Hepatocyte (in vitro differentiated cells): Measurements from ENCODE around the gene KLHL24. TPM values are rescaled to one million over a fixed set of nuclear protein-coding genes. Genes with fewer than 3 reads are reported as not detected.
"Not testable (repeated sequence)": the region's sequence is repeated elsewhere in the genome, so short reads cannot be mapped to it uniquely, and the experiment has no call there.

Source experiments
- DNase-seq: peaks from one replicate; pipeline ENCODE4 v3.0.0-alpha.2; 2016; ENCODE audit warnings: low spot score
- H2AFZ ChIP-seq: fragments of 200-600 bp; sonication (generic); 2 replicates; pipeline ENCODE4 v1.6.0; 2016; ENCODE audit warnings: antibody characterized with exemption, mild to moderate bottlenecking
- H3K27ac ChIP-seq: fragments of 200-600 bp; sonication (generic); 2 replicates; pipeline ENCODE4 v1.5.1; 2016; ENCODE audit warnings: mild to moderate bottlenecking
- H3K27me3 ChIP-seq: fragments of 200-600 bp; sonication (generic); 2 replicates; pipeline ENCODE4 v1.6.1; 2016
- H3K36me3 ChIP-seq: fragments of 200-600 bp; sonication (generic); replicated peaks from 2 replicates; pipeline ENCODE4 v1.5.1; 2016; ENCODE audit warnings: low read depth; ENCODE audit not compliant: insufficient read depth
- H3K4me1 ChIP-seq: fragments of 200-600 bp; sonication (generic); 2 replicates; pipeline ENCODE4 v1.5.1; 2016; ENCODE audit warnings: mild to moderate bottlenecking, moderate library complexity; ENCODE audit not compliant: insufficient read depth
- H3K4me2 ChIP-seq: fragments of 200-600 bp; sonication (generic); 2 replicates; pipeline ENCODE4 v1.6.0; 2016
- H3K4me3 ChIP-seq: fragments of 200-600 bp; sonication (generic); 2 replicates; pipeline ENCODE4 v1.5.1; 2016; ENCODE audit warnings: mild to moderate bottlenecking
- H3K79me2 ChIP-seq: fragments of 200-600 bp; sonication (generic); 2 replicates; pipeline ENCODE4 v1.6.0; 2017; ENCODE audit warnings: mild to moderate bottlenecking
- H3K9me2 ChIP-seq: fragments of 200-600 bp; sonication (generic); replicated peaks from 2 replicates; pipeline ENCODE4 v1.6.0; 2017; ENCODE audit warnings: mild to moderate bottlenecking; ENCODE audit not compliant: insufficient read depth
- H3K9me3 ChIP-seq: fragments of 200-600 bp; sonication (generic); 2 replicates; pipeline ENCODE4 v1.5.1; 2016; ENCODE audit warnings: low read depth, mild to moderate bottlenecking
- H4K20me1 ChIP-seq: fragments of 200-600 bp; sonication (generic); 2 replicates; pipeline ENCODE4 v1.6.0; 2016; ENCODE audit warnings: mild to moderate bottlenecking; ENCODE audit not compliant: insufficient read depth, poor library complexity, severe bottlenecking
- EZH2 ChIP-seq: fragments of 200-600 bp; sonication (generic); IDR thresholded peaks from 2 replicates; pipeline ENCODE4 v1.6.1; 2016; ENCODE audit warnings: antibody characterized with exemption, mild to moderate bottlenecking, borderline replicate concordance
- EZH2phosphoT487 ChIP-seq: fragments of 200-600 bp; sonication (generic); IDR thresholded peaks from one replicate; pipeline ENCODE4 v1.6.1; 2018; ENCODE audit warnings: antibody characterized with exemption, mild to moderate bottlenecking, low read depth, moderate library complexity; ENCODE audit not compliant: unreplicated experiment, severe bottlenecking
- WGBS: methylation state at CpG from one replicate; pipeline ENCODE4 v1.1.6; 2016; ENCODE audit warnings: low lambda C conversion rate; ENCODE audit errors: missing lambda C conversion rate; 5-methylcytosine and 5-hydroxymethylcytosine counted together
- polyA plus RNA-seq: library from polyadenylated mRNA; unstranded; fragments of >200 nt; fragmentation: Nextera tagmentation; extraction: Ambion mirVana; gene quantifications from 2 replicates; pipeline ENCODE4 v1.2.1, GENCODE V29; 2016
- total RNA-seq: library from RNA; depleted of rRNA; stranded (reverse); fragments of >200 nt; gene quantifications from 2 replicates; pipeline ENCODE4 v1.2.3, GENCODE V29; 2014
- TF ChIP-seq, protein P1 (sequence below): fragments of 200-600 bp; sonication (generic); IDR thresholded peaks from 2 replicates; pipeline ENCODE4 v1.5.1; 2016; ENCODE audit warnings: antibody characterized with exemption, mild to moderate bottlenecking; ENCODE audit not compliant: poor library complexity

Gene KLHL24
- total and polyA plus RNA-seq, 2 experiments from 2014 or later = 29.6 to 107 TPM

DNA sequence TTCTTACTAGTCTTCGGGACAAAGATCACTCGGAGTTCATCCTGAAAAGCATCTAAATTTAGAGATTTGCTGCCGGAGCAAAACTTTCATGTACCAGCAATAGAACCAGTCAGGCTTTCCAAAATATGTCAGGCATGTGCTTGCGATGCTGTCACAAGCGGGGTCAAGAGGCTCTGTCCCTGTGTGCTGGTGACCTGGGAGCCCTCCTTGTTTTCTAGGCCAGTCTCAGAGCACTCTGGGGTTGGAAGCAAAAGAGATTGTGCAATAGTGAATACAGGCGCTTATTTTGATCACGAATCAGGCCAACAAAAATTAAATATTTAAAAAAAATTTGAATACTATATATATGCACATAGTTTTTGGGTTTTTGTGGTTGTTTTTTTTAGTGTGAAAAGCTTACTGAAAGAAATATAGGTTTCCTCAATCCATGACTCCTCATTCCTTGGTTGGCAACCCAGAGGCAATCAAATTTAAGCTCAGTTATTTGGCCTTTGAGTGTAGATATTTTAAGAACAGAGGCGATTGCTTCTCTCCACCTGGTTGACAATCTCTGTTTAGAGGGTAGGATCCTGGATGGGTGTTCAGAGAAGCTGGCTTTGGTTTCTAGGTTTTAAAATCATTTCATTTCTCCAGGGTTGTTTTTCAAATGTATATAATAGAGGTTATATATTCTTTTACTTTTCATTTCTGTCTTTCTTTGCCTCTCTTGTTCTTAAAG lies 8.4 kb upstream of the KLHL24 start:
- Histone ChIP-seq H2AFZ (no peak overlapping the region), H3K4me2 (no peak overlapping the region), H3K27me3 (no peaks in the 10 kb centered on the region), H3K9me3 (no peaks in the 10 kb centered on the region), H3K4me3 (no peak overlapping the region), H3K9me2 (no peaks in the 10 kb centered on the region), H3K27ac (no peak overlapping the region), H3K79me2 (no peaks in the 10 kb centered on the region), H4K20me1 (no peaks in the 10 kb centered on the region), H3K4me1 (no peaks in the 10 kb centered on the region), H3K36me3 (no peaks in the 10 kb centered on the region)
- no peak for DNase-seq
- WGBS = 85% methylated on average over 8 of the region's 8 CpGs
- no peak for TF ChIP-seq EZH2
- TF ChIP-seq, protein P1, sequence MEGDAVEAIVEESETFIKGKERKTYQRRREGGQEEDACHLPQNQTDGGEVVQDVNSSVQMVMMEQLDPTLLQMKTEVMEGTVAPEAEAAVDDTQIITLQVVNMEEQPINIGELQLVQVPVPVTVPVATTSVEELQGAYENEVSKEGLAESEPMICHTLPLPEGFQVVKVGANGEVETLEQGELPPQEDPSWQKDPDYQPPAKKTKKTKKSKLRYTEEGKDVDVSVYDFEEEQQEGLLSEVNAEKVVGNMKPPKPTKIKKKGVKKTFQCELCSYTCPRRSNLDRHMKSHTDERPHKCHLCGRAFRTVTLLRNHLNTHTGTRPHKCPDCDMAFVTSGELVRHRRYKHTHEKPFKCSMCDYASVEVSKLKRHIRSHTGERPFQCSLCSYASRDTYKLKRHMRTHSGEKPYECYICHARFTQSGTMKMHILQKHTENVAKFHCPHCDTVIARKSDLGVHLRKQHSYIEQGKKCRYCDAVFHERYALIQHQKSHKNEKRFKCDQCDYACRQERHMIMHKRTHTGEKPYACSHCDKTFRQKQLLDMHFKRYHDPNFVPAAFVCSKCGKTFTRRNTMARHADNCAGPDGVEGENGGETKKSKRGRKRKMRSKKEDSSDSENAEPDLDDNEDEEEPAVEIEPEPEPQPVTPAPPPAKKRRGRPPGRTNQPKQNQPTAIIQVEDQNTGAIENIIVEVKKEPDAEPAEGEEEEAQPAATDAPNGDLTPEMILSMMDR = no peak
- no peak for TF ChIP-seq EZH2phosphoT487

DNA sequence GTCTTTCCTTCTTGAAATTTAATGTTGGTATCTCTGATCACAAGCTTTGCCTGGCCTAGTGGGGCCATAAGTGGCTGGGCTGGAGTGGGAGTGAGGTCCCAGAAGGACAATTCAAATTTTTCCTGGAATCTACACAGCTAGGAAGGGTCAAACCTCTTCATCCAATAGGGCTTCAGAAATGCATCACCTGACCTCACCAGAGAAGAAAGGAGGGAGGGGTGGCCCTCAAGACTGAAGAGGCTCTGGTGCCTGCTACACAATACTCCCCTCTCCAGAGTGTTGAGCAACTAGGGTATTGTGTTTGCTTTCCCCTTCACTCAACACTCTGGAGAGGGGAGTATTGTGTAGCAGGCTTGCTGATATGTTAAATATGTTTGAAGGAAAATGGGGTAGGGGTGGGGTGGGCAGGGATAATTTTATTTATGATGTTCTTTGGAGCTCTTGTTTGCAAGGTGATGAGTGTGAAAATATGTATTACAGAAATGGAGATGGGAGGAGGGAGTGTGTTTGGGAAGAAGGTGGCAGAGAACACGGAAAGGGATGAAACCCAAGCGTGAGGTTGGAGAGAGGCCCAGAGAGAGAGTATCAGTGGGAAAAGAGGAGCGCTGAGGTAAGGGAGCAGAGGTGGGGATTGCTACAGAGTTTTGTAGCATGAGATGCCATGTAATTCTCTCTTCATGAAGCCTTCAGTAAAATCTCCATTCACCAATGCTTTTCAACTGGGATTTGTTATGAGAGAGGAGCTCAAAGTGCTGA lies 5.7 kb upstream of the KLHL24 start:
- Histone ChIP-seq H4K20me1 (no peaks in the 10 kb centered on the region), H3K36me3 (no peaks in the 10 kb centered on the region), H3K4me2 (no peak overlapping the region), H3K79me2 (no peaks in the 10 kb centered on the region), H3K4me3 (no peak overlapping the region), H3K27ac (no peak overlapping the region), H3K9me2 (no peaks in the 10 kb centered on the region), H3K4me1 (peaks cover under 1% of the 10 kb centered on the region), H2AFZ (no peak overlapping the region), H3K9me3 (no peaks in the 10 kb centered on the region), H3K27me3 (no peaks in the 10 kb centered on the region)
- WGBS = 85% methylated on average over 3 of the region's 3 CpGs
- DNase-seq = no peak
- TF ChIP-seq EZH2phosphoT487 = no peak
- TF ChIP-seq EZH2 = no peak
- TF ChIP-seq, protein P1 = no peak

DNA sequence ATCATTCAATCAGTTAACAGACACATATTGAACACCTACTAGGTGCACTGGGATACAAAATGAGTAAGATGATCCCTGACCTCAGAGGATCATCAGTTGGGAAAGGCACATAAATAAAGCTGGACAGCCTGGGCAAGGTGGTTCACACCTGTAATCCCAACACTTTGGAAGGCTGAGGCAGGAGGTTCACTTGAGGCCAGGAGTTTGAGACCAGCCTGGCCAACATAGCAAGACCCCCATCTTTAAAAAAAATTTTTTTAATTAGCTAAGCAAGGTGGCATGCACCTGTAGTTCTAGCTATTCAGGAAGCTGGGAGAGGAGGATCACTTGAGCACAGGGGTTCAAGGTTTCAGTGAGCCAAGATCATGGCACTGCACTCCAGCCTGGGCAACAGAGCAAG lies 3.7 kb upstream of the KLHL24 start:
- no peak for DNase-seq
- H4K20me1 ChIP-seq = no peaks in the 10 kb centered on the region
- H3K9me3 ChIP-seq = no peaks in the 10 kb centered on the region
- no peaks in the 10 kb centered on the region for H3K36me3 ChIP-seq
- no peak overlapping the region for H3K4me3 ChIP-seq
- H3K27me3 ChIP-seq = no peaks in the 10 kb centered on the region
- TF ChIP-seq EZH2phosphoT487 = no peak
- TF ChIP-seq, protein P1 = no peak
- TF ChIP-seq EZH2 = no peak
- no peaks in the 10 kb centered on the region for H3K9me2 ChIP-seq
- no peak overlapping the region for H3K27ac ChIP-seq
- H3K4me1 ChIP-seq = peaks cover 4% of the 10 kb centered on the region
- H3K79me2 ChIP-seq = no peaks in the 10 kb centered on the region
- no peak overlapping the region for H3K4me2 ChIP-seq
- no peak overlapping the region for H2AFZ ChIP-seq

DNA sequence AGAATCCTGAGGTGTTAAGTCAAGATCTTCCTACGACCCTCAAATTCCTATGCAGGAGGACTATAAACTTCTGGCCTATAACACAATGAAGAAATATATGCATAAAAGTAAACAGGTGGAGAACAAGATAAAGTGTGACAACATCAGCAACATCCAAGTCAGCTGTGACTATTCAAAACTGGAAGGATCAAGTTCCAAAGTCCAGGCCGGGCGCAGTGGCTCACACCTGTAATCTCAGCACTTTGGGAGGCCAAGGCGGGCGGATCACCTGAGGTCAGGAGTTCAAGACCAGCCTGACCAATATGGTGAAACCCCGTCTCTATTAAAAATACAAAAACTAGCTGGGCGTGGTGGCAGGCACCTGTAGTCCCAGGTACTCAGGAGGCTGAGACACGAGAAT lies 2.7 kb upstream of the KLHL24 start:
- H3K9me3 ChIP-seq, H3K4me2 ChIP-seq, H3K9me2 ChIP-seq, H3K27me3 ChIP-seq, H3K36me3 ChIP-seq, H3K79me2 ChIP-seq, H3K4me1 ChIP-seq, H3K4me3 ChIP-seq, H2AFZ ChIP-seq, H4K20me1 ChIP-seq: not testable (repeated sequence)
- WGBS = 86% methylated on average over 8 of the region's 8 CpGs
- peak; percentile 41 for DNase-seq
- H3K27ac ChIP-seq = peak overlapping the region; percentile 50
